Fibroblast of villous mesenchyme (primary cell): ENCODE measurements around the gene PAM16. TPM values are rescaled to one million over a fixed set of nuclear protein-coding genes. Genes with fewer than 3 reads are reported as not detected.

Experiments used
- DNase-seq: peaks from one replicate; pipeline ENCODE4 v3.0.0-alpha.2; 2010; ENCODE audit warnings: low read depth
- H3K4me3 ChIP-seq: 2 replicates; pipeline ENCODE4 v1.5.1; 2011; ENCODE audit warnings: low read depth, mild to moderate bottlenecking, low read length
- total RNA-seq: library from RNA; depleted of rRNA; stranded (reverse); fragments of >200 nt; gene quantifications from 2 replicates; pipeline ENCODE4 v1.2.3, GENCODE V29; 2012
- TF ChIP-seq, protein P1 (sequence below): IDR thresholded peaks from 2 replicates; pipeline ENCODE4 v1.5.1; 2012; ENCODE audit warnings: low read depth, mild to moderate bottlenecking, low read length; ENCODE audit not compliant: insufficient read depth

Gene PAM16
- total RNA-seq, 1 donor, result 19.9 TPM

DNA sequence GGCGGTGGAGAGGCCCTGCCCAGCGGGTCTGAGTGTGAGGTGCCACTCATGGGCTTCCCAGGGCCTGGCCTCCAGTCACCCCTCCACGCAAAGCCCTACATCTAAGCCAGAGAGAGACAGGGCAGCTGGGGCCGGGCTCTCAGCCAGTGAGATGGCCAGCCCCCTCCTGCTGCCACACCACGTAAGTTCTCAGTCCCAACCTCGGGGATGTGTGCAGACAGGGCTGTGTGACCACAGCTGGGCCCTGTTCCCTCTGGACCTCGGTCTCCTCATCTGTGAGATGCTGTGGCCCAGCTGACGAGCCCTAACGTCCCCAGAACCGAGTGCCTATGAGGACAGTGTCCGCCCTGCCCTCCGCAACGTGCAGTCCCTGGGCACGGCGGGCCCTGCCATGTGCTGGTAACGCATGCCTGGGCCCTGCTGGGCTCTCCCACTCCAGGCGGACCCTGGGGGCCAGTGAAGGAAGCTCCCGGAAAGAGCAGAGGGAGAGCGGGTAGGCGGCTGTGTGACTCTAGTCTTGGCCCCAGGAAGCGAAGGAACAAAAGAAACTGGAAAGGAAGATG, 31.8 kb upstream of the PAM16 start:
- no peak overlapping the region for H3K4me3 ChIP-seq
- TF ChIP-seq, protein P1, sequence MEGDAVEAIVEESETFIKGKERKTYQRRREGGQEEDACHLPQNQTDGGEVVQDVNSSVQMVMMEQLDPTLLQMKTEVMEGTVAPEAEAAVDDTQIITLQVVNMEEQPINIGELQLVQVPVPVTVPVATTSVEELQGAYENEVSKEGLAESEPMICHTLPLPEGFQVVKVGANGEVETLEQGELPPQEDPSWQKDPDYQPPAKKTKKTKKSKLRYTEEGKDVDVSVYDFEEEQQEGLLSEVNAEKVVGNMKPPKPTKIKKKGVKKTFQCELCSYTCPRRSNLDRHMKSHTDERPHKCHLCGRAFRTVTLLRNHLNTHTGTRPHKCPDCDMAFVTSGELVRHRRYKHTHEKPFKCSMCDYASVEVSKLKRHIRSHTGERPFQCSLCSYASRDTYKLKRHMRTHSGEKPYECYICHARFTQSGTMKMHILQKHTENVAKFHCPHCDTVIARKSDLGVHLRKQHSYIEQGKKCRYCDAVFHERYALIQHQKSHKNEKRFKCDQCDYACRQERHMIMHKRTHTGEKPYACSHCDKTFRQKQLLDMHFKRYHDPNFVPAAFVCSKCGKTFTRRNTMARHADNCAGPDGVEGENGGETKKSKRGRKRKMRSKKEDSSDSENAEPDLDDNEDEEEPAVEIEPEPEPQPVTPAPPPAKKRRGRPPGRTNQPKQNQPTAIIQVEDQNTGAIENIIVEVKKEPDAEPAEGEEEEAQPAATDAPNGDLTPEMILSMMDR, result no peak
- no peak for DNase-seq

DNA sequence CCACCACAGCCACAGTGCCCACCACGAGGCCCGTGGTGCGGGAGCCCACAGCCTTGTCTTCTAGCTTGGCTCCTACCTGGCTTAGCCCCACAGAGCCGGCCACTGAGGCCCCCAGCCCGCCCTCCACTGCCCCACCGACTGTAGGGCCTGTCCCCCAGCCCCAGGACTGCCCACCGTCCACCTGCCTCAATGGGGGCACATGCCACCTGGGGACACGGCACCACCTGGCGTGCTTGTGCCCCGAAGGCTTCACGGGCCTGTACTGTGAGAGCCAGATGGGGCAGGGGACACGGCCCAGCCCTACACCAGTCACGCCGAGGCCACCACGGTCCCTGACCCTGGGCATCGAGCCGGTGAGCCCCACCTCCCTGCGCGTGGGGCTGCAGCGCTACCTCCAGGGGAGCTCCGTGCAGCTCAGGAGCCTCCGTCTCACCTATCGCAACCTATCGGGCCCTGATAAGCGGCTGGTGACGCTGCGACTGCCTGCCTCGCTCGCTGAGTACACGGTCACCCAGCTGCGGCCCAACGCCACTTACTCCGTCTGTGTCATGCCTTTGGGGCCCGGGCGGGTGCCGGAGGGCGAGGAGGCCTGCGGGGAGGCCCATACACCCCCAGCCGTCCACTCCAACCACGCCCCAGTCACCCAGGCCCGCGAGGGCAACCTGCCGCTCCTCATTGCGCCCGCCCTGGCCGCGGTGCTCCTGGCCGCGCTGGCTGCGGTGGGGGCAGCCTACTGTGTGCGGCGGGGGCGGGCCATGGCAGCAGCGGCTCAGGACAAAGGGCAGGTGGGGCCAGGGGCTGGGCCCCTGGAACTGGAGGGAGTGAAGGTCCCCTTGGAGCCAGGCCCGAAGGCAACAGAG, 31.0 kb upstream of the PAM16 start:
- no peak for DNase-seq
- TF ChIP-seq, protein P1, result no peak
- no peak overlapping the region for H3K4me3 ChIP-seq

DNA sequence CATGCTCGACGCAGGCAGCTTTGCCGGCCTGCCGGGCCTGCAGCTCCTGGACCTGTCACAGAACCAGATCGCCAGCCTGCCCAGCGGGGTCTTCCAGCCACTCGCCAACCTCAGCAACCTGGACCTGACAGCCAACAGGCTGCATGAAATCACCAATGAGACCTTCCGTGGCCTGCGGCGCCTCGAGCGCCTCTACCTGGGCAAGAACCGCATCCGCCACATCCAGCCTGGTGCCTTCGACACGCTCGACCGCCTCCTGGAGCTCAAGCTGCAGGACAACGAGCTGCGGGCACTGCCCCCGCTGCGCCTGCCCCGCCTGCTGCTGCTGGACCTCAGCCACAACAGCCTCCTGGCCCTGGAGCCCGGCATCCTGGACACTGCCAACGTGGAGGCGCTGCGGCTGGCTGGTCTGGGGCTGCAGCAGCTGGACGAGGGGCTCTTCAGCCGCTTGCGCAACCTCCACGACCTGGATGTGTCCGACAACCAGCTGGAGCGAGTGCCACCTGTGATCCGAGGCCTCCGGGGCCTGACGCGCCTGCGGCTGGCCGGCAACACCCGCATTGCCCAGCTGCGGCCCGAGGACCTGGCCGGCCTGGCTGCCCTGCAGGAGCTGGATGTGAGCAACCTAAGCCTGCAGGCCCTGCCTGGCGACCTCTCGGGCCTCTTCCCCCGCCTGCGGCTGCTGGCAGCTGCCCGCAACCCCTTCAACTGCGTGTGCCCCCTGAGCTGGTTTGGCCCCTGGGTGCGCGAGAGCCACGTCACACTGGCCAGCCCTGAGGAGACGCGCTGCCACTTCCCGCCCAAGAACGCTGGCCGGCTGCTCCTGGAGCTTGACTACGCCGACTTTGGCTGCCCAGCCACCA, 30.2 kb upstream of the PAM16 start:
- no peak for DNase-seq

DNA sequence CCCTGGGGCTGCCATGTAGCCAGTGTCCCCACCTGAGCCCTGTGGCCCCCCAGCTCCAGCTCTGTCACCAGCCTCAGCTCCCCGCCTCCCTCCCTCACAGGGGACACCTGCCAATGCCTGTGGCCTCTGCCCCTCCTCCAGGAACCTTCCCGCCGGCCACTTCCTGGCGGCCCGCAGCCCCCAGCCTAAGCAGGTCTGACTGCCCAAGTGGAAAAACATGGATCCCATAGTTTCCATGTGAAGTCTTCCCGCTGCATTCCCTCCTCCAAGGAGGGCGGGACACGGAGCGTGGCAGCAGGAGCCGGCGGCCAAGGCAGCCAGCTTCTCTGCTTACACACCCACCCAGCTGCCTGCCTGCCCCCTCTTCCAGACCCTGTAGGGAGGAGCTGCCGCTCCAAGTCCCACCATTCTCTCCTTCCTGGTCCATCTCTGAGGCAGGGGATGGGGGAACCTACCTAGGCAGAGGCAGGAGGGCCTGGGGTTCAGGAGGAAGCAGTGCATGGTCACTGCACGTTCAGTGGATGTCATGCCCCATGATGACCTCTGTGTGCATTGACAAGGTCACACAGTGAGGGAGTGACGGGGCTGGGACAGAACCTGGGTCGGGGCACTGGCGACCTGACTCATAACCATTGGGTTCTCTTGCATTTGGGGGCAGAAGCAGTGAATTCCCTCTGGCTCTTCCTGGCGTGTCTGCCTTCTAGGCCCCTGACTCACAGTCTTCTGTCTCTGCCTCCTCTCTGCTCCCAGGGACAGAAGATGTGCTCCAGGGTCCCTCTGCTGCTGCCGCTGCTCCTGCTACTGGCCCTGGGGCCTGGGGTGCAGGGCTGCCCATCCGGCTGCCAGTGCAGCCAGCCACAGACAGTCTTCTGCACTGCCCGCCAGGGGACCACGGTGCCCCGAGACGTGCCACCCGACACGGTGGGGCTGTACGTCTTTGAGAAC, 29.3 kb upstream of the PAM16 start:
- no peak overlapping the region for H3K4me3 ChIP-seq
- DNase-seq, result no peak
- TF ChIP-seq, protein P1, result no peak

More for the DNA sequence above, 30.2 kb upstream of the PAM16 start:
- TF ChIP-seq, protein P1, result no peak
- no peak overlapping the region for H3K4me3 ChIP-seq

DNA sequence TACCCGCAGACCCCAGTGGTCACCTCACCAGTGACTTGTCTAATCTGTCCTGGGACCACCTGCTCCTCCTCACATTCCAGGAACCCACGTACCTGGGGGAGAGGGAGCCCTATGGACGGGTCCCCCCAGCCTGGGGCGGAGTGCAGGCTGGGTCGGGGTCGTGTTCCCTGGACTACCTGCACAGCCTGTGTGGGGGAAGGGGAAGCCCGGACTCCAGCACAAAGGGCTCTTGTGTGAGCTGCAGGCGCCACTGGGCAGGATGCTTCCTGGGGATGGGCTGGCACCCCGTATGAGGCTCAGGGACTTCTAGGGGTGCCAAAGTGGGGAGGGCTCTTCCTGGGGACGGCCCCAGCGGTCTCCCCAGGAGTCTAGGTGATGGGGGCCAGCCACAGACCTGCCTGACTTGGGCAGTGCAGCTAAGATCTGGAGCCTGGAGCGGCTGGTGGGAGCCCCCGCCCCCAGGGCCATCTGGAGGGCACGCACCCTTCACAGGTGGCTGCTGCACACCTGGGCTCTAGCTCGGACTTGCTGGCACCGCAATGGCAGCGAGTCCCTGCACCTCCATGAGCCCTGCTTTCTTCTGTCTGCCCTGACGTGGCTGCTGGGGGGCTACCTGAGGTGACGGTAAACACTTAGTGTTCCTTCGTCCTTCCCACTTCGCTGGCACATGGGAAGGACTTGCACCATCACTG, 28.0 kb upstream of the PAM16 start:
- DNase-seq, result no peak
- TF ChIP-seq, protein P1, result no peak
- H3K4me3 ChIP-seq, result no peak overlapping the region
